Astrocyte of the cerebellum (primary cell): Measurements from ENCODE around the gene ARHGAP30.
"Not testable (repeated sequence)": the region's sequence is repeated elsewhere in the genome, so short reads cannot be mapped to it uniquely, and the experiment has no call there.

Experiments
- DNase-seq: peaks from one replicate; pipeline ENCODE4 v3.0.0-alpha.2; 2011; ENCODE audit warnings: low read depth
- H3K4me3 ChIP-seq: 2 replicates; pipeline ENCODE4 v1.5.1; 2011; ENCODE audit warnings: mild to moderate bottlenecking, low read depth, low read length, moderate library complexity
- in situ Hi-C: cut with HindIII; loops from 2 replicates; pipeline ENCODE4 v1.10.0; 2017; ENCODE audit warnings: low sequenced_read_pairs
- TF ChIP-seq, protein P1 (sequence below): IDR thresholded peaks from 2 replicates; pipeline ENCODE4 v1.5.1; 2012; ENCODE audit warnings: low read length, low read depth, moderate library complexity, mild to moderate bottlenecking; ENCODE audit errors: missing control alignments

ARHGAP30 gene

DNA sequence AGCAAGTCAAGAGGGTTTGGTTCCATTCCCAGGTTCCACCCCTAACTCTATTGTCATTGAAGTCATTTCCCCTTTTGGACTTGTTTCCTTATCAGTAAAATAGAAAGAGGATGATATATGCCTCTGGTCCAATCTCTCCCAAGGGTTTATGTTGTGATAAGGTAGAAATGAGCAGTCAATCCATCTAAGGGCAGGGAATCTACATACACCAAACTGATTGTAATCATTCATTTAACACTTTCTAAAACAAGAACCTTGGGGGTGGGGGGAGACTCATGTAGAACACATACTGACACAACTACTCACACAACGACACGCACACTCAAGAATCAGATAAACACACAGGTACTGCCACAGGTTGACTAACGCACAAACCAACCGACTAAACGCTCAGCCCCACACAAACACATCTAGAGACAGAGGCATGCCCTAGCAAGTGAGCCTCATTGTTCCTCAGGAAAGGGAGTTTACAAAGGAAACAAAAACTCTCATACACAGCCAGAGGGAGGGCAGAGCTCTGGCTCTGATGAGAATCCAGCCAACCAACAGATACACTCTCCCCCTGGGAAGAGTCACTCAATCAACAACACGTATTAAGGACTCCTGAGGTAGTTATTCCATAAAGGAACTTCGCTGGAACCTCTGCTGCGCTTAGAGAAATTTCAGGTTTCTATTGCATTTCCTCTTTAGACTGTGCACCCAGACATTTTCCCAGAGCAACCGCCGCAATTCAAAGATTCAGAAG is 49.8 kb downstream of the ARHGAP30 start:
- peak overlapping the region; percentile 50 for H3K4me3 ChIP-seq
- no peak for DNase-seq
- TF ChIP-seq, protein P1, sequence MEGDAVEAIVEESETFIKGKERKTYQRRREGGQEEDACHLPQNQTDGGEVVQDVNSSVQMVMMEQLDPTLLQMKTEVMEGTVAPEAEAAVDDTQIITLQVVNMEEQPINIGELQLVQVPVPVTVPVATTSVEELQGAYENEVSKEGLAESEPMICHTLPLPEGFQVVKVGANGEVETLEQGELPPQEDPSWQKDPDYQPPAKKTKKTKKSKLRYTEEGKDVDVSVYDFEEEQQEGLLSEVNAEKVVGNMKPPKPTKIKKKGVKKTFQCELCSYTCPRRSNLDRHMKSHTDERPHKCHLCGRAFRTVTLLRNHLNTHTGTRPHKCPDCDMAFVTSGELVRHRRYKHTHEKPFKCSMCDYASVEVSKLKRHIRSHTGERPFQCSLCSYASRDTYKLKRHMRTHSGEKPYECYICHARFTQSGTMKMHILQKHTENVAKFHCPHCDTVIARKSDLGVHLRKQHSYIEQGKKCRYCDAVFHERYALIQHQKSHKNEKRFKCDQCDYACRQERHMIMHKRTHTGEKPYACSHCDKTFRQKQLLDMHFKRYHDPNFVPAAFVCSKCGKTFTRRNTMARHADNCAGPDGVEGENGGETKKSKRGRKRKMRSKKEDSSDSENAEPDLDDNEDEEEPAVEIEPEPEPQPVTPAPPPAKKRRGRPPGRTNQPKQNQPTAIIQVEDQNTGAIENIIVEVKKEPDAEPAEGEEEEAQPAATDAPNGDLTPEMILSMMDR: no peak
- in situ Hi-C loops: no loop called here

DNA sequence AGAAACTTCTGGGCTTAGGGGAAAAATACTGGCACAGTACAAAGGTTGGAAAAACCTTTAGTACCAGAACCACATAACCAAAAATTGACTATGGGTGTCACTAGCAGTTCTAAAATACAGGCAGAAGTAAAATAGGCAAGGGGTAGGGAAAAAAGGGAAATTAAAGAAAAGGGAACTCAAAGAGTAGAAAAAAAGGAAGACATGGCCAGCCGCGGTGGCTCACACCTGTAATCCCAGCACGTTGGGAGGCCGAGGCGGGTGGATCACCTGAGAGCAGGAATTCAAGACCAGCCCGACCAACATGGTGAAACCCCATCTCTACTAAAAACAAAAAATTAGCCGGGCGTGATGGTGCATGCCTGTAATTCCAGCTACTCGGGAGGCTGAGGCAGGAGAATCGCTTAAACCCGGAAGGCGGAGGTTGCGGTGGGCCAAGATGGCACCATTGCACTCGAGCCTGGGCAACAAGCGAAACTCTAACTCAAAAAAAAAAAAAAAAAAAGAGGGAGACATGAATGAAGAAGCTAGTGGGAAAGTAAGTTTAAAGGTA is 50.5 kb downstream of the ARHGAP30 start:
- in situ Hi-C loops, H3K4me3 ChIP-seq, DNase-seq: not testable (repeated sequence)

DNA sequence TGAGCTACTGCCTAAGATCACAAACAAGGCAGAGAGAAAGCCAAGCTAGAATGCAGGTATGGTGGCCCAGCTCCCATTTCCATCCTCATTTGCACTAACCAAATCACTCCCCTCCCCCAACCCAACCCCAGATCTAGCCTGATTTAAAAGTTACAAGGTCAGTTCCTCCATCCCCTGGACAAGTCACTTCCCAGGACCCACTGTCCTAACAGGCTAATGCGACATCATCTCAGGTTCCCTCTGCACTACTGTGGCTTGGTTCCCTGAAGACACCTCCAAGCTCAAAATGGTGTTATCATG is 51.1 kb downstream of the ARHGAP30 start:
- DNase-seq: no peak
- TF ChIP-seq, protein P1: no peak
- no peak overlapping the region for H3K4me3 ChIP-seq
- in situ Hi-C loops: no loop called here

DNA sequence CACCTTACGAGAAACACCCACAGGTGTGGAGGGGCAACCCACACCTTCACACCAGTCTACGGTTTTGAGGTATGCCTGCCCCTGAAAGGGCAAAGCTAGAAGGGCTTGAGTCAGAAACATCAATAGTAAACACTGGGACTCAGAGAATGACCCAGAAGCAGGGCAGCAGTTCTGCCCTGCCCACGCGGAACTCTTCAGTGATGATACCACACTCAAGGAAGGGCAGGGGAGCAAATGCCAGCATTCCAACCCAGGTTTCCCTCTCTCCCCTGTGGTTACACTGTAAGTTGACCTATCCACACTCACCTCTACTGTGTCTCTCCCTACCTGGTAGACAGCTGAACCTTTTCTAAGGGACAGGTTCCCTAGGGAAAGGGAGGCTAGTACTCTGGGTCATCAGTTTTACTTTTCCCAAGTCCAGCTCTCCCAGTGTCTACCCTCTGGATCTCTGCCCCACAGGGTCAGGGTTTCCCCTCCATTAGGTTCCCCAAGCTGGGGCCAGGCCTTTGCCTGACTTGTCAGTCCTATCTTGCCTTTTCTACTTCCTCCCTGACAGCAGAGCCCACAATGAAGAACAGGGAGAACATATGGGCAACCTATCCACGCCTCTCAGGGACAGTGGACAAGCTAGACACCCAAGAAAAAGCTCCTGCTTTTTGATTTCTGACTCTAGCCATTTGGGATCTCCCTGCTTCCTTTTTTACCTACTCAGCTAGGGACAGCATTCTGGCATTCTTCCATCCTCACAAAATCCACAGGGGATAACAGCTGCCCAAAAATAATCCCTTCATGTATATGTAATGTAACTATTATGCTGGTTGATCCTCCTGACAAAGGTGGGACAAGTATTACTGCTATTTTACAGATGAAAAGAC is 51.7 kb downstream of the ARHGAP30 start:
- TF ChIP-seq, protein P1: no peak
- in situ Hi-C loops: no loop called here
- no peak for DNase-seq
- no peak overlapping the region for H3K4me3 ChIP-seq

DNA sequence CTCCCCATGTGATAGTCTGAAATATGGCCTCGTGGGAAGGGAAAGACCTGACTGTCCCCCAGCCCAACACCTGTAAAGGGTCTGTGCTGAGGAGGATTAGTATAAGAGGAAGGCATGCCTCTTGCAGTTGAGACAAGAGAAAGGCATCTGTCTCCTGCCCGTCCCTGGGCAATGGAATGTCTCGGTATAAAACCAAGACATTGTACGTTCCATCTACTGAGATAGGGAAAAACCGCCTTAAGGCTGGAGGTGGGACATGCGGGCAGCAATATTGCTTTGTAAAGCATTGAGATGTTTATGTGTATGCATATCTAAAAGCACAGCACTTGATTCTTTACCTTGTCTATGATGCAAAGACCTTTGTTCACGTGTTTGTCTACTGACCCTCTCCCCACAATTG is 52.5 kb downstream of the ARHGAP30 start:
- H3K4me3 ChIP-seq, in situ Hi-C loops, DNase-seq: not testable (repeated sequence)

DNA sequence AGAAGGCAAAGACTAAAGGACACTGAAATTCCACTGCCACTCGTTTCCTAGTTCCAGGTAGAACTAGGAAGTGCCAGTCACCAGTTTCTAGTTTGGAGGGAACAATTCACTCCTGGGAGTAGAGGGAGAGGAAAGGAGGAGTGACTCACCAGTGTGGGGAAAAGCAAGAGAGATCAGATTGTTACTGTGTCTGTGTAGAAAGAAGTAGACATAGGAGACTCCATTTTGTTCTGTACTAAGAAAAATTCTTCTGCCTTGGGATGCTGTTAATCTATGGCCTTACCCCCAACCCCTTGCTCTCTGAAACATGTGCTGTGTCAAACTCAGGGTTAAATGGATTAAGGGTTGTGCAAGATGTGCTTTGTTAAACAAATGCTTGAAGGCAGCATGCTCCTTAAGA is 53.0 kb downstream of the ARHGAP30 start:
- in situ Hi-C loops, H3K4me3 ChIP-seq, DNase-seq: not testable (repeated sequence)

DNA sequence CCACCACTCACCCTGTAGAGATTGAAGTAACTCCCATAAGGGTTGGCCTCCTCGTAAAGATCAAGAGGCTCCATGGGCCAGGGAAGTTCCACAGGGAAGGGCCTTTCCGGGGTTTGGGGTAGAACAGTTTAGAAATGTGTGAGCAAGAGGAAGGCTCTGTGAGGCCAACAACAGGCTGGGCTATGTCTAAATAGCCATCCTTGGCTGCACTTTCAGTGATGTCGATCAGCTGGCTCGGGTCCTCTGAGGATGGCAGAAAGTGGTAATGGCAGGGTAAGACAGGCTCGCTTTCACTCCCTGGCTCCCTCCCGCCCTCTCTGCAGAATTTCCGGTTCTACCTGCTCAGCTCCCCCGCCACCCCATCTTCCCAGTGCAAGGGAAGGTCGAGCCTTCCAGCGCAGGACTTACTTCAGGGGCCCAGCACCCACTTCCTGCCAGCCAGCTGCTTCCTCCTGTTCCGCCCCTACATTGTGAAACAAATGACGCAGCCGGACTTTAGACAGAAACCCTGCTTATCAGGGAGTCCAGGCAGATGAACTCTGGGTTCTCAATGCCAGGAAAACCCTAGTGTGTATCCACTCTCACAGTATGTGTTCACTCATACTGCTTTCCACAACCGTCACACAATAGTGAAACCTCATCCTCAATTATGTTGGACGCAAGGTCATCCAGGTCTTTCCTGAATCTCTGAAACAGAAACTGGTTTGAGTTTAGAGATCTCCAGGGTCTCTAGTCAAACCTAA is 56.0 kb downstream of the ARHGAP30 start:
- TF ChIP-seq, protein P1: no peak
- H3K4me3 ChIP-seq: no peak overlapping the region
- no peak for DNase-seq
- in situ Hi-C loops: no loop called here
